ENCODE data around the gene STS.

DNA sequence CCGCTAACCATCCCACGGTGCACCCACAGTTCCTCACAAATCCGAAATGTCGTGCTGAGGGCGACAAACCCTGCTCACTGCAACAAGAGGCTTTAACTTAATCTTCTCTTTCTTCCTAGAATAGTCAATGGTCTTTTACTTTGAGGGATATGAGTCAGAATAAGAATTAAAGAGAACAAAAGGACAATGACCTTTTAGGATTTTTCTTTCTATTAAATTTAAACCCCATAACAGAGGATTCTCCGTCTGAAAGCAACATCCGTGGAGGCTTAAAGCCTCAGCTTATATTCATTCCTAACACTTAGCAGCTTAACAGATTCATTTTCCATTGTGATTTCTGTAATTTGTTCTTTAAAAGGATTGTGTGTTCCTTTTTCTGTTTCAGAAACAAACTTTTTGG is 45.4 kb downstream of the STS start:
- TF ChIP-seq, protein P1, sequence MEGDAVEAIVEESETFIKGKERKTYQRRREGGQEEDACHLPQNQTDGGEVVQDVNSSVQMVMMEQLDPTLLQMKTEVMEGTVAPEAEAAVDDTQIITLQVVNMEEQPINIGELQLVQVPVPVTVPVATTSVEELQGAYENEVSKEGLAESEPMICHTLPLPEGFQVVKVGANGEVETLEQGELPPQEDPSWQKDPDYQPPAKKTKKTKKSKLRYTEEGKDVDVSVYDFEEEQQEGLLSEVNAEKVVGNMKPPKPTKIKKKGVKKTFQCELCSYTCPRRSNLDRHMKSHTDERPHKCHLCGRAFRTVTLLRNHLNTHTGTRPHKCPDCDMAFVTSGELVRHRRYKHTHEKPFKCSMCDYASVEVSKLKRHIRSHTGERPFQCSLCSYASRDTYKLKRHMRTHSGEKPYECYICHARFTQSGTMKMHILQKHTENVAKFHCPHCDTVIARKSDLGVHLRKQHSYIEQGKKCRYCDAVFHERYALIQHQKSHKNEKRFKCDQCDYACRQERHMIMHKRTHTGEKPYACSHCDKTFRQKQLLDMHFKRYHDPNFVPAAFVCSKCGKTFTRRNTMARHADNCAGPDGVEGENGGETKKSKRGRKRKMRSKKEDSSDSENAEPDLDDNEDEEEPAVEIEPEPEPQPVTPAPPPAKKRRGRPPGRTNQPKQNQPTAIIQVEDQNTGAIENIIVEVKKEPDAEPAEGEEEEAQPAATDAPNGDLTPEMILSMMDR (IDR thresholded peaks at IDR 0.05) = no peak
- no peak for TF ChIP-seq POLR2A (IDR thresholded peaks at IDR 0.05)
